GM12865 (cell line): ENCODE measurements around the gene JUP.

Source experiments
- DNase-seq: peaks from one replicate; pipeline ENCODE4 v3.0.0; 2010; ENCODE audit warnings: low read depth
- H3K4me3 ChIP-seq: 2 replicates; pipeline ENCODE4 v1.5.1; 2011; ENCODE audit warnings: mild to moderate bottlenecking, low read depth, low read length, control low read depth
- CTCF ChIP-seq: IDR thresholded peaks from 2 replicates; pipeline ENCODE4 v1.5.1; 2011; ENCODE audit warnings: low read length, control low read depth, low read depth, inconsistent platforms; ENCODE audit not compliant: insufficient read depth; ENCODE audit errors: missing control alignments

The JUP gene

GRCh38 chr17:41750862-41751261, 35.6 kb downstream of the JUP start:
- no peak for TF ChIP-seq CTCF
- no peak overlapping the region for H3K4me3 ChIP-seq
- DNase-seq, result no peak

- TF ChIP-seq CTCF, result no peak
- DNase-seq, result no peak
- no peak overlapping the region for H3K4me3 ChIP-seq
These were observed 38.2 kb downstream of the JUP start for GRCh38 chr17:41748275-41748674.

- DNase-seq, result no peak
- TF ChIP-seq CTCF, result no peak
- H3K4me3 ChIP-seq, result no peak overlapping the region
These were observed 44.8 kb downstream of the JUP start for GRCh38 chr17:41741709-41742108.

- no peak overlapping the region for H3K4me3 ChIP-seq
- no peak for DNase-seq
- no peak for TF ChIP-seq CTCF
These were observed 46.0 kb downstream of the JUP start for GRCh38 chr17:41740506-41740905.

- H3K4me3 ChIP-seq, result no peak overlapping the region
- no peak for DNase-seq
- TF ChIP-seq CTCF, result no peak
These were observed 46.7 kb downstream of the JUP start for GRCh38 chr17:41739661-41740352.

GRCh38 chr17:41738801-41739112, 47.8 kb downstream of the JUP start:
- TF ChIP-seq CTCF, result no peak
- DNase-seq, result no peak
- H3K4me3 ChIP-seq, result no peak overlapping the region
